HG03139 (cell line): ENCODE results near the gene EPB41L1.

Source experiments
- ATAC-seq: cut with Tn5 transposase; IDR thresholded peaks from one replicate; pipeline ENCODE4 v1.9.1; 2021; ENCODE audit not compliant: unreplicated experiment

Gene EPB41L1

GRCh38 chr20:36184816-36185776 is 30.6 kb downstream of the EPB41L1 start:
- ATAC-seq = no peak

- ATAC-seq = no peak
Measured at GRCh38 chr20:36193977-36194712, 39.6 kb downstream of the EPB41L1 start.

GRCh38 chr20:36196676-36197075 is 42.1 kb downstream of the EPB41L1 start:
- no peak for ATAC-seq

- ATAC-seq = no peak
Measured at GRCh38 chr20:36197271-36197670, 42.7 kb downstream of the EPB41L1 start.

GRCh38 chr20:36199345-36200257 is 45.1 kb downstream of the EPB41L1 start:
- no peak for ATAC-seq

GRCh38 chr20:36200451-36200850 is 45.9 kb downstream of the EPB41L1 start:
- no peak for ATAC-seq

GRCh38 chr20:36201198-36201597 is 46.7 kb downstream of the EPB41L1 start:
- no peak for ATAC-seq

- no peak for ATAC-seq
Measured at GRCh38 chr20:36202891-36203338, 48.4 kb downstream of the EPB41L1 start.

GRCh38 chr20:36203861-36204260 is 49.3 kb downstream of the EPB41L1 start:
- ATAC-seq = no peak

GRCh38 chr20:36205026-36205425 is 50.5 kb downstream of the EPB41L1 start:
- no peak for ATAC-seq

GRCh38 chr20:36206068-36206467 is 51.5 kb downstream of the EPB41L1 start:
- ATAC-seq = no peak

- ATAC-seq = no peak
Measured at GRCh38 chr20:36206641-36207040, 52.1 kb downstream of the EPB41L1 start.

GRCh38 chr20:36207602-36208001 is 53.1 kb downstream of the EPB41L1 start:
- no peak for ATAC-seq

- ATAC-seq = no peak
Measured at GRCh38 chr20:36208257-36208656, 53.7 kb downstream of the EPB41L1 start.

GRCh38 chr20:36210436-36211021 is 56.0 kb downstream of the EPB41L1 start:
- no peak for ATAC-seq

- ATAC-seq = no peak
Measured at GRCh38 chr20:36213362-36213761, 58.8 kb downstream of the EPB41L1 start.

GRCh38 chr20:36214684-36215256 is 60.2 kb downstream of the EPB41L1 start:
- ATAC-seq = no peak

- ATAC-seq = no peak
Measured at GRCh38 chr20:36215778-36216177, 61.2 kb downstream of the EPB41L1 start.

GRCh38 chr20:36216314-36217025 is 61.9 kb downstream of the EPB41L1 start:
- no peak for ATAC-seq
